Stimulated activated CD4-positive, alpha-beta T cell treated with anti-CD3 and anti-CD28 coated beads, Interleukin-1b, Interleukin-23, amount 100 ng/mL, for 24 hours (primary cell): Measurements from ENCODE around the gene LAMB3.

Source experiments
- DNase-seq, 4 experiments: peaks; one replicate each; pipeline ENCODE4 v3.0.0-alpha.2; 2020; ENCODE audit warnings: low read depth in 4 of 4, low spot score in 1 of 4

LAMB3 gene

GRCh38 chr1:209565759-209566678 is 86.2 kb downstream of the LAMB3 start:
- DNase-seq, result peak; percentile 54 to 74 (median 68)
